Measurements from ENCODE around the gene RIF1.

DNA sequence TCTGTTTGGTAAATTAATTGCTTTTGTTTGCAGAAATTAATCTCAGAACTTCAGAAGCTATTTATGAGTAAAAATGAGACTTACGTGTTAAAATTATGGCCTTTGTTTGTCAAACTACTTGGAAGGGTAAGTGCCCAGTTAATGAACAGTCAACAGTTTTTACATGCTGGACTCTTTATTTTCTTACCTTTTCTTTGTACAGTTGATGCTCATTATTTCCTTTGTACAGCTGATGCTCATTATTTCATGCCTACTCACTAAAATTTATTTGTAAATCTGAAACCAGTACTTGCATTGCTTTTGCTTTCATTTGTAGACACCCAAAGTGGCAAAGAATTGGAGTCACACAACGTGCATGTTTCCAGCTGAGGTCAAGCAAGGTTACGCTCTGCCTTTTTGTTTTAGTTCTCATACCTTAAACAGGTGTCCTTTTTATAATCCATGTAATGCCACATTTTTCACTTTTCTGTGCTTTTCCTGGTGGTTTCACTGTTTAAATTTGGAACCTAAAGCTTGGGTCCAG lies 13.3 kb downstream of the RIF1 start:
- TF ChIP-seq REST (IDR thresholded peaks at IDR 0.05; ENCODE audit: insufficient read depth in 1 of 2, low read depth in 2 of 2, low read length in 2 of 2) (no peak), POLR2AphosphoS5 (IDR thresholded peaks at IDR 0.05; ENCODE audit: low read depth, low read length) (no peak)

All from PFSK-1 (cell line).